Testis (tissue), 3 donors: ENCODE results near the gene IGF2R. TPM values are rescaled to one million over a fixed set of nuclear protein-coding genes. Genes with fewer than 3 reads are reported as not detected.

Source experiments
- DNase-seq: peaks from one replicate; pipeline ENCODE4 v3.0.0-alpha.2; 2019
- H3K27ac ChIP-seq, 2 donors: fragments of 200-600 bp; sonication (generic); one replicate each; pipeline ENCODE4 v1.5.1; 2019
- H3K27me3 ChIP-seq: fragments of 200-600 bp; sonication (generic); one replicate; pipeline ENCODE4 v1.5.1; 2019
- H3K36me3 ChIP-seq: fragments of 200-600 bp; sonication (generic); one replicate; pipeline ENCODE4 v1.5.1; 2017; ENCODE audit warnings: low read depth; ENCODE audit errors: missing control alignments
- H3K4me1 ChIP-seq: fragments of 200-600 bp; sonication (generic); one replicate; pipeline ENCODE4 v1.5.1; 2019
- H3K4me3 ChIP-seq, 2 donors: fragments of 200-600 bp; sonication (generic); one replicate each; pipeline ENCODE4 v1.5.1; 2017 to 2019
- H3K9me3 ChIP-seq: fragments of 200-600 bp; sonication (generic); one replicate; pipeline ENCODE4 v1.5.1; 2017
- POLR2A ChIP-seq: fragments of 450-650 bp; IDR thresholded peaks from one replicate; pipeline ENCODE4 v1.6.1; 2017; ENCODE audit warnings: antibody characterized with exemption, mild to moderate bottlenecking, moderate library complexity
- WGBS, 2 donors: methylation state at CpG; one replicate each; pipeline ENCODE4 v1.1.5; 2018; 5-methylcytosine and 5-hydroxymethylcytosine counted together
- intact Hi-C: fragments of 100-400 bp; cut with DNase I; formaldehyde crosslinking; loops from one replicate; pipeline ENCODE4 v1.15.1; 2023; ENCODE audit warnings: low total_unique reads
- polyA plus RNA-seq: library from polyadenylated mRNA; stranded (reverse); fragments of 350-450 nt; fragmentation: Illumina TruSeq; extraction: RNeasy Lipid Tissue Mini Kit (QIAGEN cat#74804); gene quantifications from one replicate; pipeline ENCODE4 v1.2.3, GENCODE V29; 2014; ENCODE audit warnings: low read depth, low replicate concordance; ENCODE audit not compliant: insufficient read depth
- total RNA-seq, 2 donors: library from RNA; depleted of rRNA; stranded (reverse); fragments of >200 nt; gene quantifications; one replicate each; pipeline ENCODE4 v1.2.3, GENCODE V29; 2016
- TF ChIP-seq, protein P1 (sequence below), 3 experiments: fragments of 450-650 bp in 2 of 3; fragments of 200-600 bp in 1 of 3; sonication (generic) in 1 of 3; IDR thresholded peaks; one replicate each; pipeline ENCODE4 v1.5.1; 2016 to 2019; ENCODE audit warnings: antibody characterized with exemption in 3 of 3, mild to moderate bottlenecking in 2 of 3, moderate library complexity in 1 of 3

Gene IGF2R
- total and polyA plus RNA-seq, 3 donors from 2014 or later = 47.3 to 109 (median 84.6) TPM

- Histone ChIP-seq H3K36me3 (no peaks in the 10 kb centered on the region), H3K27ac (no peak overlapping the region), H3K4me1 (no peaks in the 10 kb centered on the region), H3K4me3 (no peak overlapping the region), H3K9me3 (no peaks in the 10 kb centered on the region), H3K27me3 (no peaks in the 10 kb centered on the region)
- intact Hi-C loops = no loop called here
- 88 to 92% methylated on average over 6 of the region's 6 CpGs for WGBS, 2 donors
- no peak for DNase-seq
- TF ChIP-seq POLR2A = no peak
- TF ChIP-seq, protein P1, sequence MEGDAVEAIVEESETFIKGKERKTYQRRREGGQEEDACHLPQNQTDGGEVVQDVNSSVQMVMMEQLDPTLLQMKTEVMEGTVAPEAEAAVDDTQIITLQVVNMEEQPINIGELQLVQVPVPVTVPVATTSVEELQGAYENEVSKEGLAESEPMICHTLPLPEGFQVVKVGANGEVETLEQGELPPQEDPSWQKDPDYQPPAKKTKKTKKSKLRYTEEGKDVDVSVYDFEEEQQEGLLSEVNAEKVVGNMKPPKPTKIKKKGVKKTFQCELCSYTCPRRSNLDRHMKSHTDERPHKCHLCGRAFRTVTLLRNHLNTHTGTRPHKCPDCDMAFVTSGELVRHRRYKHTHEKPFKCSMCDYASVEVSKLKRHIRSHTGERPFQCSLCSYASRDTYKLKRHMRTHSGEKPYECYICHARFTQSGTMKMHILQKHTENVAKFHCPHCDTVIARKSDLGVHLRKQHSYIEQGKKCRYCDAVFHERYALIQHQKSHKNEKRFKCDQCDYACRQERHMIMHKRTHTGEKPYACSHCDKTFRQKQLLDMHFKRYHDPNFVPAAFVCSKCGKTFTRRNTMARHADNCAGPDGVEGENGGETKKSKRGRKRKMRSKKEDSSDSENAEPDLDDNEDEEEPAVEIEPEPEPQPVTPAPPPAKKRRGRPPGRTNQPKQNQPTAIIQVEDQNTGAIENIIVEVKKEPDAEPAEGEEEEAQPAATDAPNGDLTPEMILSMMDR (IDR thresholded peaks at IDR 0.05) = no peak
Observed at GRCh38 chr6:160058603-160059215, 89.8 kb downstream of the IGF2R start.

DNA sequence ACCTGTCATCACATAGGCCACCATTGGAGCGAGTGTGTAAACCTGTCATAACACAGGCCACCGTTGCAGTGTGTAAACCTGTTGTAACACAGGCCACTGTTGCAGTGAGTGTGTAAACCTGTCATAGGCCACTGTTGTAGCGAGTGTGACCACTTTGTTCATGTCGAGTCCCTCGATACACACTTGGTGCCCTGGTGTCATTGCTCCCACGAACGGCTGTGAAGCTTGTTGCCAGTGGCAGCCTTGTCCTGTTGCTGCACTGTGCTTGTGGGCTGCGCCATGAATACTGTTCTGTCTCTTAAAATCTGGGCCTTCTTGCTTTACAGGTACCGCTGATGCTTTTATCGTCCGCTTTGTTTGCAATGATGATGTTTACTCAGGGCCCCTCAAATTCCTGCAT, 91.3 kb downstream of the IGF2R start:
- H3K27ac ChIP-seq = no peak overlapping the region
- whole genome bisulfite sequencing, 2 donors = 91 to 95% methylated on average over 11 of the region's 11 CpGs
- no peaks in the 10 kb centered on the region for H3K9me3 ChIP-seq
- H3K27me3 ChIP-seq = no peaks in the 10 kb centered on the region
- TF ChIP-seq, protein P1 (IDR thresholded peaks at IDR 0.05) = no peak
- TF ChIP-seq POLR2A = no peak
- H3K4me1 ChIP-seq = no peaks in the 10 kb centered on the region
- intact Hi-C loops = no loop called here
- no peak overlapping the region for H3K4me3 ChIP-seq
- no peak for DNase-seq
- no peaks in the 10 kb centered on the region for H3K36me3 ChIP-seq

DNA sequence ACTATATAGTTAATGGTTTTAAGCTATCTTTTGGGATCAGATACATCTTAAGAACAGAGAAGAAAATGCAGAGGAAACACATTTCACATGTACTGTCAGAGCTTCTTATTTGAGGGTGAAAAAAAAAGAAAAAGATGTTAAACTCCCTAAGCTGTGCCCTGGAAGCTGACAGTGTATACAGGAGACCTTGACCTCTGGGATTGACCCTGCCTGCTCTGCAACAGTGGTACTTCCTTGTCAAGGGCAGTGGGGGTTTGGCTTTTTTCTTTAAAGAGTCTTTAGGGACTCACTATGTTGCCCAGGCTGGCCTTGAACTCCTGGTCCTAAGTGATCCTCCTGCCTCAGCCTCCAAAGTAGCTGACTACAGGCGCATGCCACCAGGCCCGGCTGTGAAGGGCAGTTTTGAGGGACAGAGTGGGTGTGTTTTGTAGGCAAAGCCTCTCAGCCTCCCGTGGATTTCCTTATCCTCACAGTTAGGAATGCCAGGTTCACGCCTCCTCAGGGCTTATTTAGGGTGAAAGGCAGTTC, 92.1 kb downstream of the IGF2R start:
- no peaks in the 10 kb centered on the region for H3K4me1 ChIP-seq
- WGBS, 2 donors = 68 to 80% methylated on average over 4 of the region's 4 CpGs
- no peak for DNase-seq
- H3K9me3 ChIP-seq = no peaks in the 10 kb centered on the region
- H3K27me3 ChIP-seq = no peaks in the 10 kb centered on the region
- intact Hi-C loops = no loop called here
- H3K36me3 ChIP-seq = no peaks in the 10 kb centered on the region
- TF ChIP-seq, protein P1 (IDR thresholded peaks at IDR 0.05) = no peak
- TF ChIP-seq POLR2A = no peak
- H3K4me3 ChIP-seq = no peak overlapping the region
- no peak overlapping the region for H3K27ac ChIP-seq

GRCh38 chr6:160063771-160064413, 95.0 kb downstream of the IGF2R start:
- Histone ChIP-seq H3K27ac (no peak overlapping the region), H3K27me3 (no peaks in the 10 kb centered on the region), H3K4me1 (no peaks in the 10 kb centered on the region), H3K9me3 (no peaks in the 10 kb centered on the region), H3K36me3 (no peaks in the 10 kb centered on the region), H3K4me3 (no peak overlapping the region)
- intact Hi-C loops = no loop called here
- no peak for DNase-seq
- 84 to 87% methylated on average over 8 of the region's 8 CpGs for WGBS, 2 donors
- TF ChIP-seq POLR2A = no peak
- TF ChIP-seq, protein P1 (IDR thresholded peaks at IDR 0.05) = no peak
